ENCODE data around the gene KCNT2.

GRCh38 chr1:196393282-196393681 is 215.0 kb downstream of the KCNT2 start:
- TF ChIP-seq POLR2AphosphoS5 (IDR thresholded peaks at IDR 0.05) (no peak), CTCF (IDR thresholded peaks at IDR 0.05) (no peak)
